Fibroblast of villous mesenchyme (primary cell): ENCODE results near the gene RAB7B. TPM values are rescaled to one million over a fixed set of nuclear protein-coding genes. Genes with fewer than 3 reads are reported as not detected.

Experiments
- DNase-seq: peaks from one replicate; pipeline ENCODE4 v3.0.0-alpha.2; 2010; ENCODE audit warnings: low read depth
- H3K4me3 ChIP-seq: 2 replicates; pipeline ENCODE4 v1.5.1; 2011; ENCODE audit warnings: low read depth, mild to moderate bottlenecking, low read length
- total RNA-seq: library from RNA; depleted of rRNA; stranded (reverse); fragments of >200 nt; gene quantifications from 2 replicates; pipeline ENCODE4 v1.2.3, GENCODE V29; 2012
- TF ChIP-seq, protein P1 (sequence below): IDR thresholded peaks from 2 replicates; pipeline ENCODE4 v1.5.1; 2012; ENCODE audit warnings: low read depth, mild to moderate bottlenecking, low read length; ENCODE audit not compliant: insufficient read depth

RAB7B gene
- total RNA-seq, 1 donor: 5.2 TPM

DNA sequence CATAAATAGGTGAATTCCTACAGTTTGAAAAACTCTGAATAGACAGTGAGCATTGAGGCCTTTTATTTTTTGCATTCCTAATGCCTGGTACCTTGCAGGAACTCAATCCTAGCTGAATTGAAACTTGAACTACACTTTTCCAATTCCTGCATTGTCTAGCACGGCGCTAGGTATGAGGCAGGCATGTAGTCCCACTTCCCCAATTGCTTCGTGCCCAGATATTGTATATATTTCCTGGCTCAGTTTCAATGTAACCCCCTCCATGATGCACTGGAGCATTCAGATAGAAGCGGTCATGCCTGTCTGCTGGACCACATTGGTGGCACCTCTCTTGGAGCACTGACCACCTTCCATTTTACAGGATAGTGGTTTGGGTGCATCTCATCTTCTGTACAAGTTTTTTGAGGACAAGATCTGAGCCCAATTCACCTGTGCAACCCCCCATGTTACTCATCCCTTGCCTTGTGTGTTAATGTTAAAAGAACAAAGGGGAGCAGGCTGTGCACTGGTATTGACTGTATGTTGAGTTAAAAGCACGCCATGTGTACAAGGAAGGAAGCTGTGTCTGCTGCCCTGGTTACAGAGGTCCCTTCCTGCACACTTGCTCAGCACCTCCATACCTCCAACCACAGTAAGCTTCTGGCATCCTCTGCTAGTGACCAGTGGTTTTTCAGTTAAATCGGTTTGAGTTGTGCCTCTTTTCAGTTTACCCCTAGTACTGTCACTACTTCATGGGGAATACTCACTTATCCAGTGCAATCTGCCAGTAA is 10.0 kb upstream of the RAB7B start:
- H3K4me3 ChIP-seq: no peak overlapping the region
- no peak for DNase-seq
- TF ChIP-seq, protein P1, sequence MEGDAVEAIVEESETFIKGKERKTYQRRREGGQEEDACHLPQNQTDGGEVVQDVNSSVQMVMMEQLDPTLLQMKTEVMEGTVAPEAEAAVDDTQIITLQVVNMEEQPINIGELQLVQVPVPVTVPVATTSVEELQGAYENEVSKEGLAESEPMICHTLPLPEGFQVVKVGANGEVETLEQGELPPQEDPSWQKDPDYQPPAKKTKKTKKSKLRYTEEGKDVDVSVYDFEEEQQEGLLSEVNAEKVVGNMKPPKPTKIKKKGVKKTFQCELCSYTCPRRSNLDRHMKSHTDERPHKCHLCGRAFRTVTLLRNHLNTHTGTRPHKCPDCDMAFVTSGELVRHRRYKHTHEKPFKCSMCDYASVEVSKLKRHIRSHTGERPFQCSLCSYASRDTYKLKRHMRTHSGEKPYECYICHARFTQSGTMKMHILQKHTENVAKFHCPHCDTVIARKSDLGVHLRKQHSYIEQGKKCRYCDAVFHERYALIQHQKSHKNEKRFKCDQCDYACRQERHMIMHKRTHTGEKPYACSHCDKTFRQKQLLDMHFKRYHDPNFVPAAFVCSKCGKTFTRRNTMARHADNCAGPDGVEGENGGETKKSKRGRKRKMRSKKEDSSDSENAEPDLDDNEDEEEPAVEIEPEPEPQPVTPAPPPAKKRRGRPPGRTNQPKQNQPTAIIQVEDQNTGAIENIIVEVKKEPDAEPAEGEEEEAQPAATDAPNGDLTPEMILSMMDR: no peak

- no peak overlapping the region for H3K4me3 ChIP-seq
- TF ChIP-seq, protein P1: no peak
- DNase-seq: no peak
Observed at GRCh38 chr1:206012086-206012859, 9.1 kb upstream of the RAB7B start.

GRCh38 chr1:206011057-206011456 is 7.9 kb upstream of the RAB7B start:
- no peak for DNase-seq
- TF ChIP-seq, protein P1: no peak
- no peak overlapping the region for H3K4me3 ChIP-seq

DNA sequence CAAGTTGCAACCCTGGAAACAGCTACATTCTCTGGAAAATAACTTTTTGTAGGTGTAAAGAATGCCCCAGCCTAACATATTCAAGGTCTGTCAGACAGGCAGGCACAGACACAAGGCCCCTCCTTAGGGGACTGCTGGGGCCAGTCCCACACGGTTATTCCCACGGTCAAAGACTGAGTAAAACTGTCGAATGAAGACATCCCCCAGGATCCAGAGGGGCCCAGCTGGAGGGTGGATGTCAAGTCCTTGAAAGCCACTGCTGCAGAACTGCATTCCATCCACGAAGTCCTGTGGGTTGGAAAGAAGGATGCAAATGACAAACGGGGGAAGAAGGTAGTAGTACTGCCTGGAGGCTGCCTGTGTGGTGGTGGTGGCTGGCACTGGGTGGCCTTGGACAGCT is 6.9 kb upstream of the RAB7B start:
- no peak overlapping the region for H3K4me3 ChIP-seq
- TF ChIP-seq, protein P1: no peak
- no peak for DNase-seq

DNA sequence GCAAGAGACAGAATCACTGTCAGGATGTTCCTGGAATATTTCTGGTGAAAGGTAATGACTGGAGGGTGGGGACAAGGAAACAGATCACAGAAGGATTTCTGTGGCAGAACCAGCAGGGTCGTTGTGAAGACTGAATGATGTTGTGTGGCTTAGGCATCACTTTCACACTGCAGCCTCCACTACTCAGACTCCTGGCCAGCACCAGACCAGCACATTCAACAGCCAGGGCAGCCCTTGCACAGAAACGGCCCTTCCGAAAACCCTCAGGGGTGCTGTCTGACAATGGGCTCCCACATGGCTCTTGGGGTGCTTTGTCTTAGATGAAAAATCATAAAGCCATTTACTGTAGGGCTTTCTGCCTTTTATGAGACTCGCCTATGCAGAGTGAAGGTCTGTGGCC is 3.8 kb upstream of the RAB7B start:
- DNase-seq: no peak
- H3K4me3 ChIP-seq: no peak overlapping the region

GRCh38 chr1:206005778-206006180 is 2.6 kb upstream of the RAB7B start:
- DNase-seq: no peak
- H3K4me3 ChIP-seq: no peak overlapping the region
- TF ChIP-seq, protein P1: no peak

More for the DNA sequence above, 3.8 kb upstream of the RAB7B start:
- TF ChIP-seq, protein P1: no peak

- TF ChIP-seq, protein P1: no peak
- H3K4me3 ChIP-seq: no peak overlapping the region
- no peak for DNase-seq
Observed at GRCh38 chr1:206005234-206005633, 2.0 kb upstream of the RAB7B start.
